Cardiac atrium fibroblast (primary cell): ENCODE results near the gene APOL2. TPM values are rescaled to one million over a fixed set of nuclear protein-coding genes. Genes with fewer than 3 reads are reported as not detected.

ENCODE experiments used
- total RNA-seq: library from RNA; depleted of rRNA; stranded (reverse); fragments of >200 nt; gene quantifications from 2 replicates; pipeline ENCODE4 v1.2.3, GENCODE V29; 2015

APOL2 gene
- 26.7 and 40.3 TPM in 2 replicates for total RNA-seq

GRCh38 chr22:36239401-36240171 lies at the start of gene APOL2:
APOL2 (minus strand) TSS chr22:36239527; CDS start chr22:36233162, 6,365 bp downstream.

GRCh38 chr22:36252754-36253522 lies 13.6 kb upstream of the APOL2 start, which contains the start of gene APOL1:
APOL1 (plus strand) TSS chr22:36253133; CDS start chr22:36254956, 1,823 bp downstream.

GRCh38 chr22:36201630-36202319 lies 37.6 kb downstream of the APOL2 start, which contains the start of gene APOL4:
APOL4 (minus strand) TSS chr22:36201809; CDS start chr22:36201734, 75 bp downstream.

Other genes with a start within 250 kb of the APOL2 start
- 77.8 and 91.0 TPM in 2 replicates for gene RBFOX2, start 210.7 kb downstream of the APOL2 start, total RNA-seq
- 12.5 and 14.7 TPM in 2 replicates for gene APOL3, start 78.8 kb downstream of the APOL2 start, total RNA-seq
- gene APOL4, start 37.7 kb downstream of the APOL2 start, total RNA-seq = 0.32 TPM in 1 of 2 replicates, not detected in the other
- gene APOL1, start 13.6 kb upstream of the APOL2 start, total RNA-seq = 4.9 and 5.0 TPM in 2 replicates
- 403 and 433 TPM in 2 replicates for gene MYH9, start 148.4 kb upstream of the APOL2 start, total RNA-seq
- gene TXN2, start 242.1 kb upstream of the APOL2 start, total RNA-seq = 67.3 and 76.0 TPM in 2 replicates